Stimulated activated CD4-positive, alpha-beta T cell treated with anti-CD3 and anti-CD28 coated beads, TNF-alpha, amount 100 ng/mL, for 1 hour (primary cell): Measurements from ENCODE around the gene ASB18.

Source experiments
- DNase-seq, 3 donors: peaks; one replicate each; pipeline ENCODE4 v3.0.0-alpha.2; 2020; ENCODE audit warnings: low read depth in 3 of 3, low spot score in 1 of 3

Gene ASB18

DNA sequence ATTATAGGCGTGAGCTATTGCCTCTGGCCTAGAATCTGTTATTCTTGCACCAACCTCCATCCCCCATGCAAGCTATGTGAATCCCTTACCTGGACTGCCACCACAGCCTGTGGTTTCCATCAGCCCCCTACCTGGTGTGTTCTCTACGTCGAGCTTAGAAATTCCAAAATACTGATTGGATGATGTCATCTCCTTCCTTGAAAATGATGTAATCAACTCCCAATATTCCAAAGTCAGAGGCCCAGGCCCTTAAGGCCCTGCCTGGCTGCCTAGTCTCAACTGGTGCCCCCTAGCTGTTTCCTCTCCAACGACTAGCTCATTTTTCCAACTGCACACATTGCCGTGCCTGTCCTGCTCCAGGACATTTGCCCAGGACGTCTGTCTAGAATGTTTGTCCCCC lies 54.7 kb downstream of the ASB18 start:
- DNase-seq: no peak

DNA sequence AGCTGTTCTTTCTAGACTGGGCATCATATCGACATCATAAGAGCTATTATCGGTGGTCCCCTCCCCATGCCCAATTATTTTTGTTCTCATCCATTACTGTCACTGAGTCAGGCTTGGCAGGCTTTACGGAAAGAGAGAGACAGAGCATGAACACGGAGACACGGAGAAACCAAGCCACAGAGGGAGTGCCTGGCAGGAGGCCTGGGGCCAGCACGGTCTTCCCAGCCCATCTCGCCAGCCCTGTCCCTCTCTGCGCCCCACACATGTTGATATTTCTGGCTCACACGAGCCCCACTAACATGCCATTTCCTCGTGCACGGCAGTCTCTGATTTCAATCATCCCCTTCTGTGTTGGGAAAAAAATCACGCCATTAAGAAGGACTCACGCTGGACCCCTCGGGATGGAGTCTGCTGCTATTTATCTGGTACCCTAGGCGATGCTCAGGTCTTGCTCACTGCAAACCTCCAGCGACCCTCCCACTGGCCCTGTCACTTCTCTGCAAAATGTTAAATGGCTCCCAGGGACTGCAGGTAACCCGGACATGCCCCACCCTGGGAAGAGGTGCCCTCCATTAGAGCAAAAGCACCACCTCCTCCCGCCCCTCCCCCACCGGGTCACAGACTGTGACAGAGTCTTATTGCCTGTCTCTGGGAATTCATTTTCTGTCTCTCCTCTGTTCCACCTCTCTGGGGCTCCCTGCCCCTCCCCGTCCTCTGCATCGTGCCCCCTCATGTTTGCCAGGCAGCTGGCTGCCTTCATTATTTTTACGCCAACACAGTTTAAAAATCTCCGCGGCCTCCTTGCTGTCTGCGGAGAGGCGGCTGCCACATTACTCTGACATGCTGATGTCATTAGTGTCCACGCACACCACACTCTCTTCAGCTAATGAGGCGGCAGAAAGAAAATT lies 55.9 kb downstream of the ASB18 start:
- DNase-seq: no peak

DNA sequence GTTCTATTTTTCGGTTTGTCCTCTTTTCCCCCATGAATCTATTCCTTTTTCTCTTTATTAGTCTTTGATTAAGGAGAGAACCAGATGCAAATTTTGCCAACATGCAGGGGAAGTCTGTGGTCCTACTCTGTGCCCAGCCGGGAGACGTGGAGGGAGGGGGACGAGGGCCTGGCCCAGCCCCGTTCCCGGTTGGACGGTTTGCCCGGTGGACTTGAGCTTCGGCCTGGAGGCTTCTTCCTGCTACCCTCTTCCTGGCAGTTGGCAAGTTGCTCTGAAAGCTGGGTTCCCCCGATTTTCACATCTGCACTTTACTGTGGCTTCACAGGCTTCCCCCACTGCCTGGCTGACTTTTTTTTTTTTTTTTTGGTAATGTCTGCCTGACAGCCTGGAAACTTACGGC lies 56.7 kb downstream of the ASB18 start:
- no peak for DNase-seq

DNA sequence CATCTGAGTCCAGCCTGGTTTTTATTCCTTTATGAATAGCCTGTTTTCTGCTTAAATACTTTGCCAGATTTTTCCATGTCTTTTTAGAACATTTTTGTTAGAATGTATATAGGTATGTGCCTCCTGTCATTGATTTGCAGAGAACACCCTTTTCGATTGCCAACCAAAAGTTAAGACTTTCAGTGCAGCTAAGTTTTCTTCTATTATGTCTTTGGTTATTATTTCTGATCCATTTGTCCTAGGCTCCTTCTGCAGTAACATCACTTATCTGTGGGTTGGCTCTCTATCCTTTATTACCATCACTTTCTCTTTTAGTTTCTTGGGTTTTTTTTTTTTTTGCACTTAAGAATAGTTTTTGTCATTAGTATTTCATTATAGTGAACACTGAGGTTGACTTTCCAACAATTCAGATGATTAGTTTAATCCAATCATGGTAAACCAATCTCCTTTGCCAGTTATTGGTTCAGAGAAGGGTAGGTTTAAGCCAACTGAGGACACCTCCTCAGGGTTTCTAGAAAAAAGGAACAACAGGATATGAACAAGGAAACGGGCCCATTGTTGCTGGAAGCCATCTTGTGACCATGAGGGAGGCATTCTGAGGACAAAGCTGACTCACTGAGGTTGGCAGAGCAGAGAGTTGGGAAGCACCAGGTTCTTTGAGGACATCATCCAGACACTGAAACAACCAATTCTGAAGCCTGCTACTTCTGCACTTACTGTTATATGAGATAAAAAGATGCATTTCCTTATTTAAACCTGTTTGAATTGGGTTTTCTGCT lies 58.1 kb downstream of the ASB18 start:
- DNase-seq: no peak

DNA sequence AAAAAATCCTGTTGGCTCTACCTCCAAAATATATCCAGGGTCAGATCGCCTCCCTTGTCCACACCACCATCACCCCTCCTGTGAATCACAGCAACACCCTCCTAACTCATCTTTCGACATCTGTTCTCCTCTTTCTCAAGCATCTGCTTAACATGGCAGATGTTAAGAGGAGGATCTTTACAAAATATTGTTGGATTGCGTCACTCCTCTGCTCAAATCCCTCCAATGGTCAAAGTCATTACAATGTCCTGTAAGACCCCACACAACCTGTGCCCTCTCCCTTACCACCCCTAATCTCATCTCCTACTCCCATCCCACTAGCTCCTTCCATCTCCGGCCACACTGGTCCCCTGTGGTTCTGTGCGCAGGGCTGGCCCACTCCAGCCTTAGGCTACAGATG lies 59.3 kb downstream of the ASB18 start:
- no peak for DNase-seq

DNA sequence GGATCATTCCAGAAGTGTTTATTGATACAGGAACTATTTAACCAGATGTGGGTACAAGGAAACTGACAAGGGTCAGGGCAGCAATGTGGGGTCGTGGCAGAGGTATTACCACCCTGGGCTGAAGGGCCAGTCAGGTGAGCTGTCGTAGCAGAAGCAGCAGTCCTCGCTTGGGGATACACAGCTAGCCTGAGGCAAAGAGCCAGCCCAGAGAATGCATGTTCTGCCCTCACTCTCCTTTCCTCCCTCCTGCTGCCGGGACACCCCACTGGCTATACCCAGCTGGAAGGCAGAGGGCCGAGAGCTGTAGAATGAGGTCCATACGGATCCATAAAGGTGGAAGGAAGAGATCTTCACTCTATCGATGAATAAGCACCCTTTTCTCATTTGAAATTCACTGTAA lies 63.8 kb downstream of the ASB18 start:
- no peak for DNase-seq

DNA sequence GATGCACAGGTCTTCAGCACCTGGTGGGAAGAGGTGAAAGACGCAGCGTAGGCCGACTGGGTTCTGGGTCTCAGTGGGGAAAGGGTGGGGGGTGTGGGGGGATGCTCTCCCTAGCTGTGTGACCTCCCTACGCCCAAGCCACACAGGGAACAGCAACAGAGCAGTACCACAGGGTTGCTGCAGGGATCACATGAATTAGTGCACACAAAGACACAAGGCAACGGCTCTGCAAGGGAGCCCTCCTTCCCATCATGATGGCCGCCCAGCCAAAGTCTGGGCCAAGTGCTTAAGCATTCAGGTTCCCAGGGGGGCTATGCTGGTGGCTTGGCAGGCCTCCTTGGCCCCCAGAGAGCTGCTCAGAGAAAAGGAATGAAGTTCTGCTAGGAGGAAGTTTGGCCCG lies 67.8 kb downstream of the ASB18 start:
- DNase-seq: no peak

DNA sequence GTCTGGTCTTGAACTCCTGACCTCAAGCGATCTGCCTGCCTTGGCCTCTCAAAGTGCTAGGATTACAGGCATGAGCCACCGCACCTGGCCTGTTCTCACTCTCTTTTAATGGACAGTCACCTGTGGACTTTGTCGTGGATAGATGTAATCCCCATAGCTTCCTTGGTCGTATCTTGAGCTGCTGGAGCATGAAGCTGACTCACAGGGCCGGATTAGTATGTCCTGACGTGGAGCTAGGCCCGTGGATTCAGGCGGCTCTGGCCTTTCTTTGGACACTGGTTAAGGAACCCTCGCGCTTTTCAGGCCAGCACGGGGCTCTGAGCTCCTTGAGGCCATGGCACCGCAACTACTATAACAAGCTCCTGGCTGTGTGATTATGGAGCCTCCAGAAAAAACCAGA lies 68.5 kb downstream of the ASB18 start:
- DNase-seq: no peak

DNA sequence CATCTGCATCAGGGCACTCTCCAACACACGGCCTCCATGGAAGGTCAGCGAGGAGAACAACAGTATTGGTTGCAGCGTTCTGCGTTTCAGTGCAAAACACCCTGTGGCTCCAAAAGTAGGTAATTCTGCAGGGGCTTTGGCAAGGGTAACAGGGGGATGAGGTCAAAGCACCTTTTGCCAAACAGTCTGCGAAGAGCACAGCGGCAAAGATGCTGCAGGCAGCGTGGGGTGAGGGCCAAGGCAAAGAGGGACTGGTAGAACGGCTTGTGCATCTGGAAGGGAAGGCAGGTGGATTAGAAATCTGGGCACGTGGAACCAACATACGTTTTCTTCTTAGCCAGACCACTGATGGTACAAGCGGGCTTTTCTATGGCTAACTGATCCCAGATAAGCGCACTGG lies 69.4 kb downstream of the ASB18 start:
- DNase-seq: no peak

DNA sequence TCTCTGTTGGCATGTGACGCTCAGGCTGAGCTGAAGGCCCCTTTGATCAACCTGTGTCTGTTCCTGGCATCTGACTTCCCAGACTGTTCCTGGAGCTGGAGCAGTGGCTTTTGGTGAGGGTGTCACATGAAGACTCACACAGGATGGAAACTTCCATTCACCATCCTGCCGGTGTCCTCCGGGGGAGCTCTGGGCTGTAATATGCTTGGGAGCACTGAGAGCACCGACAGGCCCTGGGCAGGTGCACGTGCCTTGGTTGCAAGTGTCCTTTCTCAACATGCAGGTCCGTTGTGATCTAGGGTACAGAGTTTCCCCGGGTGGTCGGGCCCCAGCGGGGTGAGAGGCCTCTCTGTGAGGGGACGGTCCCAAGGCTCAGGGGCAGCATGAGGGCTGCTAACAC lies 71.2 kb downstream of the ASB18 start:
- no peak for DNase-seq

DNA sequence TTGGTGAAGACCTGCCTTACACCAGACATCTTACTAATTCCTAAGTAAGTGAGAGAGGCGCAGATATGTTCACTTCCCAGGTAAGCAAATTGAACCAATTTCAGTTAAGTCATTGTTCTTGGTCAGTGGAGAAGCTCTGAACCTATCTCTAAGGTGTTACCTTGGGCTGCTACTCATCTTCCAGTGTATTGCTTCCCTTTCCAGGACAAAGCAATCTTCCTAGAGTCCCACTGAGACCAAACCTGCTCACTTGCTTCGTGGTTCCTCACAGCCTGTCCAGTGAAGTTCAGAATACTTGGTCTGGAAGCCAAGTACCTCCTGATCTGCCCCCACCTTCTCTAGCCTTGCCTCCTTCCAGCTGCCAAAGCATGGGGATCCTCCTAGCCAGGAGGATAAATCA lies 73.5 kb downstream of the ASB18 start:
- DNase-seq: no peak

DNA sequence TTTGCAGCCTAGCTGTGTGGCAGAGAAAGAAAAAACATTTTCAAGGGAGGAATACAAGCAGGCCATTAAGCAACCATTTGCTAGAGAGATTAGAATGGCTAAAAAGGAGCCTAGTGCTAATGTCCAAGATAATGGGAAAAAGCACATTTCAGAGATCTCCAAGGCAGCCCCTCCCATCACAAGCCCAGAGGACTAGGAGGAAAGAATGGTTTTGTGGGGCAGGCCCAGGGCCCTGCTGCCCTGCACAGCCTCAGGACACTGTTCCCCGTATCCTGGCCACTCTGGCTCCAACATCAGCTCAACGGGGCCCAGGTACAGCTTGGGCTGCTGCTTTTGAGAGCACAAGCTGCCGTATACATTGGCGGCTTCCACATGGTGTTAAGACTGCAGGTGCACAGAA lies 79.5 kb downstream of the ASB18 start:
- no peak for DNase-seq

DNA sequence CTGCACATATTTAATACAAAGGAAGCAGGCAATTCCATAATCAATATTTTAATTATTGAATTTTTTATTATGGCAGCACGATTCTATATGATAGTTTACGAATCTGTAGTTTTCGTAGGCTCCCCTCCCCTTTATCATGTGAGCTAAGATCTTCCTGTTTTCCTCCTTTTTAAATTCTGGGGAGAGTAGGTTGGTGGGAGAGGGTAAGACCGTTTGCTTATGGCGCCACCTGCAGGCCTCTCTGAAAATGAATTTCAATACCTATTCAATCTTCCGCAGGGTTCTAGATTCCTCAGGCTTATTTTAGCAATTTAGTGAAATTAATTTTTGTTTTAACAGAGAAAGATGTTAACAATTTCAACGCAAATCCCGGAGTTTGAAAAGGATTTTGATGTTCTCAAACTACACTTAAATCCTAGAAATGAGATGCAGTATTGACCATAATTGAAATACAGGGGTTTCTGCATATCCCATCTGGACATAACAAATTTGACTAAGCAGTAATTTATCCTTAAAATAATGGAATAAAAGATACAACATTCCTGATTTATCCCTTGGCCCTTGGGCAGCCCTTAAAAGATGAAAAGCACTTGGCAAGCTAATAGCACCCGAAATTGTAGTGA lies 83.3 kb downstream of the ASB18 start:
- DNase-seq: no peak

DNA sequence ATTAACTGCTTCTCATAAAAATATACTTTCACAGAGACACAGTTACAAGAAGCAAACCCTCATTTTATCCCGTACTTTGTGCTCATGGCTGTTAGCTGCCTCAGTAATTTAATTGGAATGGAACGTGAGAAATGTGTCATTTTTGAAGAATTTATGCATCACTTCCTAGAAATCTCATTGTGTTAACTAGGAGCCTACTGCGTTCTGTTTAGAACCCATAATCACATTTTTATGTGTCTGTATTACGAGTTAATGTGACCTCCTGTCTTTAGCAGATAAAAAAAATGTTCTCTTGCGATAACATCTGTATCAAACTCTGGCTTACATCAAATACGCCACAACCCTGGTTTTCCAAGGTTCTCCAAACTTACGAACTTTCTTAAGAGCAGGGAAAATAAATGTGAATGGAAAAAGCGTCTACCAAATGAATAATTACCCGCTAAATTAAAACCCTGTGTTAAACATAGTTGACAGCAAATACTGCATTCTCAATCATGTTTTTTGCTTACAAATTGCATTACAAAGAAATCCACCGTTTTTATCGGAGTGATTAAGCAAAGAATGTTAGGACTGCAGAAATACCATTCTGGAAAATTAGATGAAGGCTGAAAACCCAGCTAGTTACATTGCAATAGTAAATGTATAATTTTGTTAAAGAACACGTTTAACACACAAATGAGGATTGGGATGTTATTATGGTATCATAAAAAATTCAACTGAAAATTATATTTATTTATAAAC lies 84.0 kb downstream of the ASB18 start:
- DNase-seq: no peak

DNA sequence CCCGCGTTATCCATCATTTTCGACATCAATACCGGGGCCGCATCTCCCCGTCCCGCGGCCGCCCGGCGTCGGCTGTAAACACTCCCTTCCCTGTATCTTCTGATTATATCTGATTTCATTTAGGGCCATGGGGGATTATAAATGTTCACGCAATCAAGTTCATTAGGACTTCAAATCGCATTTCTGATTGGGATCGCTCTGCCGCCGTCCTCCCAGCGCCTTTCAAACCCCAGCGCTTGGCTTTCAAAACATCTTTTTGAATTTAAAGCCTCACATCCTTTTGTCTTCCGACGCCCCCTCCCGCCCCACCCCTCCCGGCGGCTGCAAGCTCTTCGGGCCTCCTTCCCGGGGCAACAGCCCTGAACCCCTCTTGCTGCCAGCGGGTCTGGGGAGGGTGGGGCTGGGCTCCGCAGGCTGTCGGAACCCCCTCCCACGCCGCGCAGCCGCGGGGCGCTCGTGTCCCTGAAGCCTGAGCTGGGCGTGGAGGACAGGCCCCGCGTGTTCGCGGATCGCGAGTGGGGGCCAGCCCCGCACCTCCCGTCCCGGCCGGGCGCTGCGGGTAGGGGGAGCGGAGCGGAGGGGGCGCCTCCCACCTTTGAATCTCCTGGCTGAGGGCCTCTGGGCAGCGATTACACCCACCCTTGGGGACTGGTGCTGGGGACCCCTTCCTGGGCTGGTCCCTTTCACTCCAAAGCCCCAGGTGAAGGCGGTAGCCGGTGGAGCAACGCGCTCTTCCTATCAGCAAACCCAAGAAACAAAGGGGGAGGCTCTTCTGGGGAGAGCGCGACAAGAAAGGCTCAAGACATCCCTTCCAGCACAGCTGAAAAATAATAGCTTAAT lies 84.8 kb downstream of the ASB18 start:
- DNase-seq: no peak

DNA sequence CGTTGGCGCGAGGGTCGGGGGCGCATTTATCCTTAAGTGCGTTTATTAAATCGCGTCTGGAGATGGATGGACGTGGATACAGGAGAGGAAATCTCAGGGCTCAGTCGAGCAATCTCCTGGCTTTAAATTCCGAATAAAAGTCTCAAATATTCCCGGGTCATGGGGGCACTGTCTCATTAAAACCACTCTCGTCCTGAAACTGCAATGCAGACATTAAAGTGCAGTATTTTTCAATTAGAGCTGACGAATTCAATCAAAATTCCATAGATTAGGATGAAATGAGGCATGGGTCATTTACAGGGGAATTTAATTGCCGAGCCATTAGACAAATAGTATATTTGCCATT lies 85.3 kb downstream of the ASB18 start:
- no peak for DNase-seq

DNA sequence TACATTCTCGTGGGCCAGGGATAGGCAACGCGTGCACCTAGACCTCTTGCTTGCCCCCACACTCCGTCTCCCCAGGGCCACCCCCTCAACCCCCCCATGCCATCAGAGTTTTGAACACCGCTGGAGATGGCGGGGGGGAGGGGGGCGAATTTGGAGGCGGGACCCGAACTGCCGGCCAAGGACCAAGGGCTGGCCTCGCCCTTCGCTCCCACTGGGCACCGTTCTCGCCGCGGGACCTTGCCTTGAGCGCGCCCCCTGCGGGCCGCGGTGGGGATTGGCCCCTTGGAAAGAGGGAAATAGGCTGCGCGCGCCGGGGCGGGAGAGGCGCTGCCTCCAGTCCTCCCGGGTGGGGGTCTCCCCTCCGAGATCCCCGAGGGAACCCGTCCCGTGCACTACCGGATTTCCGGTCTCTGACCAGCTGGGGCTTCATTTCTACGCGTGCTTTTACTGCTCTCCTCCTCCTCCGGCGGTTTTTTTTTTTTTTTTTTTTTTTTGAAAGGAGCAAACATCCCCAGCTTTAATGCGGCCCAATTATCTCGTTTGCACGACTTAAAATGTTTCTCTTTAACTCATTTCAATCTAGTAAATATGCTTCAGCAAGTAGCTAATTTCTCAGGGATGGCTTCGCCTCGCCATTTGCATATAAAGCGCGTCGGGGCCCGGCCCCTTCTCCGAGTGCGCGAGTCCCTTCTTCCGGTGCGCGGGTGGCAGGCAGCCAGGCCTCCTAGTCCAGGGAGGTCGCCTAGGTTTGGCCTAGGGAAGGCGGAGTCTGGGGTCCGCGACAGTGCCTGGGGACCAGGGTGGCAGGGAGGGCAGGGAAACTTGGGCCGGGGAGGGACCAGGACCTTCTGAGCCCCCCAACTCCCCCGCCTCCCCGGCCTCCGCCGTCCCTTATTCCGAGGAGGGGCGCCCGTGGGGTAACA lies 86.0 kb downstream of the ASB18 start:
- peak in 1 of 3 donors; percentile 25 for DNase-seq

DNA sequence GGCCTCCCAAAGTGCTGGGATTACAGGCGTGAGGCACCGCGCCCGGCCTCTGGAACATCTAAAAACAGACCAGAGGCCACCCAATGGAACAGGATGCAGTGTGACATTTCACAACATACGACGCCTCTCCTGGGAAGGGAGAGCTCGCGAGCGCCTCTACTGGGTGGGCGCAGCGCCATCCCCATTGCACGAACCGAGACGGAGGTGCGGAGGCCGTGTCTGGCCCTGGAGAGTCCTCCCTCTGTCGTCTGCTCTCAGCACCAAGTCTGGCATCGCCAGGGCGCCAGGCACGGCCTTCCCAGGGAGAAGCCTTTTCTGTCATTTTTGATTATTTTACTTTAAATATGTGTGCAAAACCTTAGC lies 86.6 kb downstream of the ASB18 start:
- DNase-seq: no peak

DNA sequence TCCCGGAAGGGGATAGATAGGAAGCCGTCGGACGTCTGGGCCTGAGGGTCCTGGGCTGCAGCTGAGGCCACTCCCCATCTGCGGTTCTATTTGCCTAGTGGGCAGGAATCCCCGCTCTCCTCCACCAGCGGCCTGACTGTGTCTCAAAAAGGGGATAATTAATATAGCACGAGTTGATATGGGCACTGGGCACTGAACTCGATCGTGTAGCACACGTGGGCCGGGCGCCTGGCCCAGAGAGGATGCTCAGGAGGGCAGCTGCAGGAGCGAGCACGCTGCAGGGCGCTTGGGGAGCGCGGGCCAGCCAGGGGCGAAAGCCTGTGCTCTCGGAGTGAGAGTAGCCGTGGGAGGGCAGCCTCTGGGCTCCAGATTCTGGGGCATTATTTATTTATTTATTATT lies 87.3 kb downstream of the ASB18 start:
- no peak for DNase-seq

DNA sequence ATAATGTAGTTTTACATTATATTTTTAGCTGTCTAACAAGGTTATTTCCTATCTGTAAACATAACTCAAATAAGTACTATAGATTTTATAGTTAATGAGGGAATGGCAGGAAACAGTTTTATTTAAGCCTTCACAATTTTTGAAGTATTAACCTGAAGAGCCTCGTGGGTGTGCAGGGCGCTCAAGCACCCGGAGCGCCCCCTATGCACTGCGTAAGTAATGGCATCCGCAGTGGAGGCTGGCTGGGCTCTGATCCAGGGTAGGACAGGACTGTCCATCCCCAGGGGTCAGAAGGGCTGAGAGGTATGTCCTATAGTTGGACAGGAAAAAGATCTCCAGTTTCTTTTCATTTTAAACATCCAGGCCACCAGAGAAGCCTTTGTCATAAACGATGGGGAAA lies 87.8 kb downstream of the ASB18 start:
- DNase-seq: no peak
